GM19397 (cell line): ENCODE results near the gene POGLUT3.

Source experiments
- ATAC-seq: cut with Tn5 transposase; IDR thresholded peaks from one replicate; pipeline ENCODE4 v1.9.1; 2021; ENCODE audit warnings: mild to moderate bottlenecking, moderate library complexity; ENCODE audit not compliant: unreplicated experiment

POGLUT3 gene

DNA sequence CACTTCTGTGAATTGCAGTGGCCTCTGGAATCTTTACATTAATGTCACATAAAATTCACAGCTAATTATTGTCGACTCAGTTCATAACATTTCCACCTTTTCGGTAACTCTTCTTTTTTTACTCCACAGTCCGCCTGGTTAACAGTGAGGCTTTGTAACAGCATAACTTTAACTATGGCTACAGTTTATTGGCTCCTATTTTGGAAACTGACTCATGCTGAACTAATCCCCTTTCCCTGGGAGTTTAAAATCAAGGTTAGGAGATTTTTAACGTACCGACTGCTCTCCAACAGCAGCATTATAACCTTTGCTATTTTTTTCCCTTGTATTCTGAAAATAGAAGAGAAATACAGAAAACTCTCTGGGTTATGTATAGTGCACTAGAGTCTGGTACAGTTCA lies 3.2 kb upstream of the POGLUT3 start:
- ATAC-seq = no peak

DNA sequence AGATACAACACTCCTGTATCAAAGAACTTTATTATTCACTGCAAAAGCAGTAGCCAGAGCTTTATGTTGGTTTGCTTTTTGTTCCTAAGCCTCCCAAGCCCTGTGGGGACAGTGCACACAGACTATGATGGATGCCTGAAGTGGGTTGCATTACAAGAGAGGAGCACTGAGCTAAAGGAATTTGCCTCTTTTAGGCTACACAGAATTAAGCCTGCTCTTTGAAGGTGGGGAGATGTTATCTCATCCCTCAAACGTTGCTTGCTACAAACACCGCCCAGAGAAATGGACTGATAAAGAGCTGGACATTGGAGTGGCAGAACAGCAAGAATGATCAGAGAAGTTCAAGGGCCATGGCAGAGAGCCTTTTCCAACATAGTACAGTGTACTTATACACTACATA lies 2.5 kb upstream of the POGLUT3 start:
- no peak for ATAC-seq

DNA sequence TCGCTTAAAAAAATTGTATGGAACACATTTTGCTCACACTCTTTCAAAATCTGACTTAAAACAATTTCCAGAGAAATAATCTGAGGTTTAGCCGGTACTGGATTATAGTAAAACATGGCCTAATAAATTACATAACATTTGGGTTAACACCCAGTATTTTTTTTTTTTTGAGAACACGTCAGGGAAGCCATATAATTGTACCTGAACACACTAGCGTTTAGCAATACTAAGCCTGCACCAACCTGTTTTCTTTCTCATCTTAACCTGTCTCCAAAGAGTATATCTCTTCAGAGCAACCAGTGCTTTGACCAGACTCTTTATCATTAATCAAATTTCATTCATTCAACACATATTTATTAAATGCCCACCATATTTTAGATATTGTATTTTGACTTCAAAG lies 2.0 kb upstream of the POGLUT3 start:
- no peak for ATAC-seq

DNA sequence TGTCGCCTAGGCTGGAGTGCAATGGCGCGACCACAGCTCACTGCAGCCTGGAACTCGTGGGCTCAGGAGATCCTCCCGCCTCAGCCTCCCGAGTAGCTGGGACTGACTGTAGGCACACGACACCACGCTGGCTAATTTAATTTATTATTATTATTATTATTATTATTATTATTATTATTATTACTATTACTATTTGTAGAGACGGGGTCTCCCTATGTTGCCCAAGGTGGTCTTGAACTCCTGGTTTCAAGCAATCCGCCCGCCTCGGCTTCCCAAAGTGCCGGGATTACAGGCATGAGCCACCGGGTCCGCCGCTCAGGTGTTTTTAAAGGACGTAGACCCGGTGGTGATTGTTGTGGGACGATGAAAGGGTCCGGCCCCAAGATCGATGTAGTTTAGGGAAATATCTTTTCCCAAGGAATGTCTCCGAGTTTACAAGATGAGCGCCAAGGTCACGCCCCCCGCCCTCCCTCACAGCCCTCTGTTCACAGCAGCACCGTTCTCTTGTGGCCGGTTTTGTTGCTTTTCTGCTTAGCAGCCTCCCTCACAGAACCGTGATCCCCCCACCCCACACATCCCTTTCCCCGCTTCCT lies 728 bp upstream of the POGLUT3 start:
- no peak for ATAC-seq

DNA sequence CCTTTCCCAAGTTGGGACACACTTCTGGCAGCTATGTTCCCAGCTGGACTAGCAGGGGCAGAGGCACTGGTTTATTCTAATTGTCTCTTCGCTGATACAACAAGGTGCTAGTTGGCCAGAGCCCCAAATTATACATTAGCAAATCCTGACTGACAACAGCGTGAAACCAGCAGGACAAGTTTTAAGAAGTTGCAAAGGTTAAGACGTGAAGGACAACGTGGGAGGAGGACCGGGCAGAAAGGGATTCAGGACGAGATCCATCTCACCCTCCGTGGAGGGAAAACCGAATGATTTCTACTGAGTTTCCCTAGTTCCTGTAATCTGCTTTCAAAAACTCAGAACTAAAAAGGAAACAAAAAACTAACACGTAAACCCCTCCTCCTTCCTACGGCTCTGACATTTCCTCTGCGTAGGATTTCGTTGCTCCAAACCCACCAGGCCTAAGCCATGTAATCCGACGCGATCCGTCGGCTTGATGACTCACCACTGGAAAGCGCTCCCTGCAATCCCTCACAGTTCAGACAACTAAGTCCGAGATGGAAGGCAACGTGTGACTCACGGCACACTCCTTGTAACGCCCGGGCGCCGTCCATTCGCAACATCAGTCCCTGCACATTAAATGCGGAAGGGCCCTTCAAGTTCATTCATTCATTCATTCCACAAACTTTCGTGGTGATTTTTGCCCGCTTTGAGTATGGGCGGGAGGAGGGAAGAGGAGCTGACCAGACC lies 703 bp downstream of the POGLUT3 start:
- ATAC-seq = peak; percentile 44

DNA sequence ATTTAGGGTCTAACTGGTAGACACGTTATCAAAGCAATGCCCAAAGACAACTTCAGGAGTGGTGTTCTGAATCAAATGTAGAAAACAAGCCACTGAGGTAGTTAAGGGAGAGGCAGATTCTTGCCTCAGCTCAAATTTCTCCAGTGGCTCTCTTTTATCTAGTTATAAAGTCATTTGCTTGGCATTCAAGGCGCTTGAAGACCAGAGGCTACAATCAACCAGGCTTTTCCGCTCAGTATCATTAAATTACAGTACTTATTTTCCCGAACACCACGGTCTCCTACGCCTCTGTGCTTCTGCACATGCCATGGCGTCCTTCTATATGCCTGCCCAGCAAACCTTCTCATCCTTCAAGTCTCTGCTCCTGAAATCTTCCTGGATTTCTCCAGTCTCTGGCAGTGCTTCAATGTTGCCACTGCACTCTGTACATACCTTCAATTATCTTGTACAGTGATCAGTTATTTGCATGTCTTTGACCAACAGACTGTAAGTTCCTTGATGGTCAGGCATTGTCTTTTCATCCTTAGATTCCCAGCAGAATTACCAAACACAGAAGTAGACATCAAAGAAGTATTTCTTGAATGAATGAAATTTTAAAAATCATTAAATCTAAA lies 1.4 kb downstream of the POGLUT3 start:
- ATAC-seq = no peak

DNA sequence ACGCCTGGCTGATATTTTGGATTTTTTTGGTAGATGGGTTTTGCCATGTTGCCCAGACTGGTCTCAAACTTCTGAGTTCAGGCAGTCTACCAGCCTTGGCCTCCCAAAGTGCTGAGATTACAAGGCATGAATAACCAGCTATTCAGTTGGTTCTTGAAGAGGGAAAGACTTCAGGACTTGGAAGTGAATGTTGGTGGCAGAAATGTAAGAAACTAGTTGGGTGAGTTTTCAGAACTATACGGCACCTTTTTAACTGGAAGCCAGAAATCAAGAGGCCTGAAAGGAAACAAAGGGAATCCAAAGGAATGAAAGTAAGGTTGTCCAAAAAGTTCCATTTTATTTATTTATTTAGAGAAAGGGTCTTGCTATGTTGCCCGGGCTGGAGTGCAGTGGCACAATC lies 2.9 kb downstream of the POGLUT3 start:
- ATAC-seq = no peak

DNA sequence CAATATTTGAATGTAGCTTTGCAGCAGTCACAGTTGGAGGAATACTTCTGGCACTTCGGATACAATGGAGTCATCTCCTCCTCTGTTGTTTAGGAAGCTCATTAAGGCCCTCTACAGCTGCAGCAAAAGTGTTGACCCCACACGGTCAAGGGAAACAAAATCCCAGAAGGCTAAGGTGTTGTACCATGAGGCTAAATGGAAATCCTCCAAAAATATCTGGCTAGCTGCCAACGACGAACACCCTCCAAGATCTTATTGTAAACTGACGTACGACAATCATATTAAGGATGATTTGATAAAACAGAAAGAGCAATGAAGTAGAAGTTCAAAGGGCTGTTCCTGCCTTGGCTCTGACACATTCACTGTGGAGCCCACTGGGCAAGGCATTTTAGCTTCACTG lies 4.0 kb downstream of the POGLUT3 start:
- ATAC-seq = no peak

DNA sequence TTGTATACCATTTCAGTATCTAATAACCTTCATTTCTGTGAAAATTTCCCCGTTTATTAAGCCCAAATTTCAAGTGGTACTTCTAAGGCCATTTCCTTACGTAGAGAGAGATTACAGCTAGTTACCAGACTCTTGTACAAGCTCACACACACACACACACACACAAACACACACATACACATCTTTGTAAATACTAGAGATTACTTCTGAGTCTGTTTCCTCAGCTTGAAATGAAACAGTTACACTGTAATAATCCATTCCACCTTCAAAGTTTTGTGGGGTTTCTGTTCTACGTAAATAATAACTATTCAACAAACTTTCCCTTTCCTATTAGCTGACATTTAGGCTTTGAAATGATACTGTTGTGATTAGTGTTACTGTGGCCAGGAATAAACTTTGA lies 6.2 kb downstream of the POGLUT3 start:
- no peak for ATAC-seq

DNA sequence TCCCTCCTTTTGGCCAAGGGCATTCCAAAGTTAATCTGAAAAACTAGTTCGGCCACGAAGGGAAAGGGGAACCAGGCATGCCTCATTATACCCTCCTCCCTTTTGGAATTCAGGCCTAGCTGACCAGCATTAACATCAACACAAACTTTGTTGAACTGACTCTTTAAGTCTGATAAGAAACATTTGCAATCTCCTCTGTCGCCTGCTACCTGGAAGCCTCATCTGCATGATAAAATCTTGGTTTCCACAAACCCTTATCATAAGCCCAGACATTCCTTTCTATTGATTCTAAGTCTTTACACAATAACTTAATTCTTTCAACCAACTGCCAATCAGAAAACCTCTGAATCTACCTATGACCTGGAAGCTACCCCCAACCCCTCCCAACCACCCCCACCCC lies 11.4 kb downstream of the POGLUT3 start:
- ATAC-seq = no peak

DNA sequence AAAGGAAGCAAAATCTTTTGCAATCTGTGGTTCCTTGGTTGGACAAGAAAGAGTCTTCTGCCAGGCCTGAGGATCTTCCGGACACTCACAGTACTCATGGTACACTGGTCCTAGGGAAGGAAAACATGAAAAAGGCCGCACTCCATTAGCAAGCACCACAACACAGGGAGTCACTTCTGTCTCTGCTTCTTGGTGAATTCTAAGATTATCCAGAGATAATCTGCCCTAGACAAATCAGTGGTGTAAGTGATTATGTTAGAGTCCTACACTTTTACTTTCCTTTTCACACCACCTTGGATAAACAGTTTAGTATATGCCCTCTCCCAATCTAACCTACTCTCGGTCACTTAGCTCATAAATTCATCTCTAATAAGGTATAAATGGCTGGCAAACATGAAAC lies 11.9 kb downstream of the POGLUT3 start:
- no peak for ATAC-seq

DNA sequence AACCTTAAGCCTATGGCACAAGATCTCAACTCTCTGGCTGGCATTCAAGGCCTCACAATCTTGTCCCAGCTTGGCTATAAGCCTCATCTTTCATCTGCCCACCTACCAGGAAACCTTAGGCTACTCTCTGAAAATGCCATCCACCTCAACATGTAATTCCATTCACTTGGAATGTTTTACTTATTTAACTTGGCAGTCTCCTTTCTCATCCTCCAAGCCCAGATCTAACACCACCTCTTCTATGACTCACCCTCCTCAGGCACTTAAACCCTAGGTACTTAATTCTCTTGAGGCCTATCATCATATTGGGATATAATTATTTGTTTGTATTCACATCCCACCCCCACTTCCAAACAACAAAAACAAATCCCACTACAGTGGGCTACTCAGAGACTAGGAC lies 15.0 kb downstream of the POGLUT3 start:
- no peak for ATAC-seq

DNA sequence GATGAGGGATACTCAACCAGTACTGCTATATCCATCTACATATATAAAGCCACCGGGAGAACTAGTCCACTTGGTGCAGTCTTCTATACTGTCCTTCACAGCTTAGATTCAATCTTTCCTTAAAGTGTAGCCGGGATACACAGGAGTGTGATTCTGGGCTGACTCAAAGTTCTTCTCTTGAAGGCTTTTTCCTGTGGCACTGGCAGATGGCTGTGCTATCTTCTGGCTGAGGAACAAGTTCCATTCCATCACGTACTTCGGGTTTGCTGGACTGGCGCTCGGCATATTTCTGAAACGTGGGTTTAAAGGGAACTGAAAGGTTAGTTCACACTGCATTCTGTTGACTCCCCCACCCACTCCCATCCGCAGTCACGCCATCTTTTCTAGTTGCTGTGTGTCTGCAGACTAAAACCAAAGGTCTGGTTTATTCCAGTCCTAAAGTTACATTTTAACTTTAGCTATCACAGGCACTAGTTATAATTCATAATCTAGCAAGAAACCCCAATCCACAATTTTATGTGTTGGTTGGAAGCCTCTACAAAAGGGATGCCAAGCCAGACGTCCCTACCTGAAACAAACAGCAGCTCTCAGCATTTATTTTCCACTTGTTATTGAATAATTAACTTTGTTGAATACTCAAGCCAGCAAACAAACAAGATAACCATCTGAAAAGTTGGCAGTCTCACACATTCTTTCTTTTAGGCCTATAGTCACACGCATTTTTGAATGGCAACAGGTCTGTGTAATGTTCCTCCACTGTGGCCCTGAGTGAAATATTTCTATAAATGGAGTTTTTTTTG lies 23.3 kb downstream of the POGLUT3 start:
- no peak for ATAC-seq

DNA sequence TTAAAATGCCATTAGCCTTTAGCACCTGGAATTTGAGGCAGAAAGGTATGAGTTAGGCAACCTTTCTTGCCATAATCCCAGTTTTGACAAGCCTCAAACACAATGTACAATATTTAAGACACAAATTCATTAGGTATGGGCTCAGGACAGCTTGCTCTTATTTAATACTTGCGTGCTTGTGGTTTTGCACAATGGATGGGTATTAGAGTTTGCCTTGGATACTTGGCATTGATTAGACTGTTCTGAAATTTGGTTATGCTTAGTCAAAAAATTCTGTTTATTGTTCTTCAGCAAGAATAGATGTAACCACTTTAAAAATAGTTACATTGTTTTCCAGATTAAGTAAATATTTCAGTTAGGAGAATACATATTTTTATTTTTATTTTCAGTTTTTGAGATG lies 25.5 kb downstream of the POGLUT3 start:
- ATAC-seq = no peak

DNA sequence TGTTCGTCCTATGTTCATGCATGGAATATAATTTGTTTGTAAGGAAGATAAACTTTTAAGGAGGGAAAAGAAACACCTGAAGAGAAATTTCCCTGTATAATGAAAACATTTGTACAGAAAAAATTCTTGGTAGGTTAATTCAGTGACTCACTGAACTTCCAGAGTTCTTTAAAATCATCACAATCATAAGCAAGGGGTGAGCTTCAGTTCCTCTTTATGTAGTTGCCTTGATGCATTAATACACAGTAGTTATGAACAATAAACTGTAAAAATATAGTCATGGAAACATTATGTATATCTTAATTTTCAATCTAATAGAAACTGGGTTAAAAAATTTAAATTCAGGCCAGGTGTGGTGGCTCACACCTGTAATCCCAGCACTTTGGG lies 29.7 kb downstream of the POGLUT3 start:
- no peak for ATAC-seq

DNA sequence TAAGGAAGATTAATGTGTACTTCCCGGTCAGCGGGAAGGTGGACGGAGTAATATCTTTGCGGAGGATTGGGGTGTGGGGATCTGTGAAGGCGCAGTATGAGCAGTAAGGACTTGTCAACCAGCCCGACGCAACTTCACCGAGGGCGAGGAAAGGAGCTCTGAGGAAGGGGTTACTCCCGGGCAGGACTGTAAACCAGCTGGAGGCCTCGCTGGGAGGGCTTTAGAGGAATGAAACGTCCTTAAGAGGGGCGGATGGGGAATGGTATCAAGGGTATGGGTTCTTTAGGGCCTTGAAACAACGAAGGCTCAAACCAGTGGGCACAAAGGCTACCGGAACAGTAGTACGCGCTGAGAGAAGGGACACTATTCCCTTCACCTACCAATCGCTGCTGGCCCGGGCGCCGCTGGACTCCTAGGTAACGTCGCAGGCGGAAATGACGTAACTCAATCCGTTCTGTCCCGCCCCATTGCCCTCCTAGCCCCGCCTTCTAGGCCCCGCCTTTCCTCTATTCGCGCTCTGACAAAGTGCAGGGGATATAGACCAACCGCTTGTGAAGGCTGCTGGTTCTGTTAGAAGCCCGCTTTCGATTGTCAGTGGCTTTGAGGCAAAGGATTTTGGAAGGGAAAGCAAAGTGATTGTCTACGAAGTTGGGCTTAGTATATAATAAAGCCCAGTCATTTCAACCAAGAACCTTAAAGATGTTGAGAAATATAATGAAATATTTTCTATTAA lies 30.9 kb downstream of the POGLUT3 start, which contains the start of gene C11orf65:
TSS of gene C11orf65 (minus strand) at position 439 of the 733 bp plus-strand sequence. CDS start 5,970 bp downstream, outside the sequence.
- peak; percentile 99 for ATAC-seq

DNA sequence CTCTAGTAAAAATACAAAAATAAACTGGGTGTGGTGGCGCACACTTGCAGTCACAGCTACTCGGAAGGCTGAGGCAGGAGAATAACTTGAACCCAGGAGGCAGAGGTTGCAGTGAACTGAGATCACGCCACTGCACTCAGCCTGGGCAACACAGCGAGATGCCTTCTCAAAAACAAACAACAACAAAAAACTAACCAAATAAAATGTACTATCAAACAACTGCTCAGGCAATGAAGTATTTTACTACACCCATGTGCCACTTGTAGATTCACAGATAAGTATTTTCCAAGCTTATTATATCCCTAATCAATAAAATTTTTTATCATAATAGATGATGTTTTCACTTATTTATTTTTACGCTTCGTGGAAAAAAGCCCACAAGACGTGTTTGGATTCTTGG lies 31.8 kb downstream of the POGLUT3 start:
- no peak for ATAC-seq

DNA sequence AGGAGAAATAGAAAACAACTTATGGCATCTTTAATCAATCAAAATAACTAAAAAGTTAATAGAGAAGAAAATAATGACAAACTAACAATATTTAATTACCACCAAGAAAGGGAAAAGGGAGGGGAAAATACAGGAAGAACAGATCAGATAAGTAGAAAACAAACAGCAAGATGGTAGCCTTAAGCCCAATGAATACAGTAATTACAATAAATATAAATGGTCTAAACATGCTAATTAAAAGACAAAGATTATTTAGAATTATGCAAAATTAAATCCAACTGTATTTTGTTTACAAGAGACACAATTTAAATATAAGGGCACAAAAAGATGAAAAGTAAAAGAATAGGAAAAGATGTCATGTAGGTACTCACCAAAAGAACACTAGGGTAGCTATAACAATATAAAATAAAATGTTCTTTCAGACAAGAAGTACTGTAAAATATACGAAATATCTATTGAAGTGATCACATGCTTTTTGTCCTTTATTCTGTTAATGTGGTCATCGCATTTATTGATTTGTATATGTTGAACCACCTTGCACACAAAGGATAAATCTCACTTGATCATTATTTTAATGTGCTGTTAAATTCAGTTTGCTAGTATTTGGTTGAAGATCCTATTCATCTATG lies 44.9 kb downstream of the POGLUT3 start:
- no peak for ATAC-seq
